Esophagus muscularis mucosa (tissue), 4 donors: ENCODE results near the gene HOXA11. TPM values are rescaled to one million over a fixed set of nuclear protein-coding genes. Genes with fewer than 3 reads are reported as not detected.

ENCODE experiments used
- DNase-seq: peaks from one replicate; pipeline ENCODE4 v3.0.0-alpha.2; 2017; ENCODE audit errors: extremely low spot score
- H3K27ac ChIP-seq, 4 donors: fragments of 200-600 bp; sonication (generic); replicated peaks in 1 of 4; 1 replicate in 3 of 4; 2 replicates in 1 of 4; pipeline ENCODE4 v1.5.1; 2016 to 2019; ENCODE audit warnings: mild to moderate bottlenecking in 1 of 4
- H3K27me3 ChIP-seq, 4 donors: fragments of 200-600 bp; sonication (generic); one replicate each; pipeline versions ENCODE4 v1.5.1 to v1.6.0; 2016 to 2019
- H3K36me3 ChIP-seq, 4 donors: fragments of 200-600 bp; sonication (generic); one replicate each; pipeline ENCODE4 v1.5.1; 2016 to 2019
- H3K4me1 ChIP-seq, 4 donors: fragments of 200-600 bp; sonication (generic); one replicate each; pipeline ENCODE4 v1.5.1; 2016 to 2019
- H3K4me3 ChIP-seq, 4 donors: fragments of 200-600 bp; sonication (generic); 1 replicate in 2 of 4; 2 replicates in 2 of 4; pipeline ENCODE4 v1.5.1; 2016 to 2019; ENCODE audit warnings: mild to moderate bottlenecking in 4 of 4, moderate library complexity in 1 of 4
- H3K9me3 ChIP-seq, 4 donors: fragments of 200-600 bp; sonication (generic); 1 replicate in 3 of 4; 2 replicates in 1 of 4; pipeline ENCODE4 v1.5.1; 2016 to 2019
- CTCF ChIP-seq, 3 experiments: fragments of 200-600 bp in 2 of 3; fragments of 450-650 bp in 1 of 3; sonication (generic) in 2 of 3; IDR thresholded peaks; one replicate each; pipeline ENCODE4 v1.5.1; 2017 to 2019; ENCODE audit warnings: antibody characterized with exemption in 3 of 3, mild to moderate bottlenecking in 2 of 3, moderate library complexity in 1 of 3
- EP300 ChIP-seq: sonication (generic); formaldehyde crosslinking; IDR thresholded peaks from one replicate; pipeline ENCODE4 v1.6.1; 2017; ENCODE audit warnings: antibody characterized with exemption
- POLR2A ChIP-seq: fragments of 450-650 bp; IDR thresholded peaks from one replicate; pipeline ENCODE4 v1.6.1; 2017; ENCODE audit warnings: antibody characterized with exemption, moderate library complexity, mild to moderate bottlenecking, low read depth
- POLR2AphosphoS5 ChIP-seq, 2 donors: sonication (generic); formaldehyde crosslinking; IDR thresholded peaks; one replicate each; pipeline ENCODE4 v1.6.1; 2017; ENCODE audit warnings: antibody characterized with exemption in 2 of 2
- WGBS: methylation state at CpG from one replicate; pipeline ENCODE4 v1.1.5; 2018; 5-methylcytosine and 5-hydroxymethylcytosine counted together
- intact Hi-C: fragments of 100-400 bp; cut with DNase I; formaldehyde crosslinking; loops from one replicate; pipeline ENCODE4 v1.15.1; 2023
- total RNA-seq, 4 donors: library from RNA; depleted of rRNA; stranded (reverse); fragments of >200 nt; gene quantifications; one replicate each; pipeline versions ENCODE4 v1.1.0 to v1.2.1, GENCODE V29; 2016

The HOXA11 gene
- total RNA-seq, 4 donors from 2014 or later: not detected

GRCh38 chr7:27221201-27221797 lies 36.3 kb upstream of the HOXA11 start:
- H3K36me3 ChIP-seq: no peaks in the 10 kb centered on the region
- H3K9me3 ChIP-seq: no peaks in the 10 kb centered on the region
- H3K27ac ChIP-seq: no peak overlapping the region
- TF ChIP-seq POLR2AphosphoS5 (IDR thresholded peaks at IDR 0.05) (no peak), EP300 (no peak)
- 92% methylated on average over 3 of the region's 3 CpGs for WGBS
- intact Hi-C loops: no loop called here
- peaks cover 4 to 14% (median 10%) of the 10 kb centered on the region in 4 donors for H3K4me1 ChIP-seq
- H3K4me3 ChIP-seq: no peak overlapping the region
- no peak for DNase-seq
- H3K27me3 ChIP-seq: peaks cover 0 to 98% (median 51%) of the 10 kb centered on the region in 4 donors

GRCh38 chr7:27220440-27220955 lies 35.5 kb upstream of the HOXA11 start:
- intact Hi-C loops: no loop called here
- H3K9me3 ChIP-seq: no peaks in the 10 kb centered on the region
- peaks cover 3 to 12% (median 8%) of the 10 kb centered on the region in 4 donors for H3K4me1 ChIP-seq
- TF ChIP-seq CTCF (IDR thresholded peaks at IDR 0.05): no peak
- no peak for TF ChIP-seq POLR2A
- TF ChIP-seq POLR2AphosphoS5 (IDR thresholded peaks at IDR 0.05): no peak
- no peak for TF ChIP-seq EP300
- peaks cover 0 to 98% (median 44%) of the 10 kb centered on the region in 4 donors for H3K27me3 ChIP-seq
- H3K4me3 ChIP-seq: peak overlapping the region in 2 of 4 donors; percentile 9 to 14
- H3K27ac ChIP-seq: no peak overlapping the region
- DNase-seq: no peak
- WGBS: 28% methylated on average over 31 of the region's 45 CpGs
- no peaks in the 10 kb centered on the region for H3K36me3 ChIP-seq

- 83% methylated on average over 4 of the region's 4 CpGs for WGBS
- Histone ChIP-seq H3K27ac (no peak overlapping the region), H3K4me3 (no peak overlapping the region), H3K4me1 (peaks cover 0 to 7% (median 3%) of the 10 kb centered on the region in 4 donors), H3K36me3 (no peaks in the 10 kb centered on the region), H3K27me3 (peaks cover 0 to 98% (median 37%) of the 10 kb centered on the region in 4 donors), H3K9me3 (no peaks in the 10 kb centered on the region)
- TF ChIP-seq POLR2A: no peak
- no peak for TF ChIP-seq POLR2AphosphoS5 (IDR thresholded peaks at IDR 0.05)
- no peak for TF ChIP-seq EP300
- TF ChIP-seq CTCF (IDR thresholded peaks at IDR 0.05): no peak
- intact Hi-C loops: no loop called here
- DNase-seq: no peak
Measured at GRCh38 chr7:27219821-27220220, 34.8 kb upstream of the HOXA11 start.

- Histone ChIP-seq H3K27me3 (peaks cover 0 to 98% (median 33%) of the 10 kb centered on the region in 4 donors), H3K9me3 (no peaks in the 10 kb centered on the region), H3K36me3 (no peaks in the 10 kb centered on the region), H3K4me1 (peaks cover 7 to 18% (median 13%) of the 10 kb centered on the region in 4 donors), H3K4me3 (no peak overlapping the region), H3K27ac (no peak overlapping the region)
- TF ChIP-seq CTCF (IDR thresholded peaks at IDR 0.05) (no peak), POLR2AphosphoS5 (IDR thresholded peaks at IDR 0.05) (no peak), EP300 (no peak), POLR2A (no peak)
- DNase-seq: no peak
- intact Hi-C loops: no loop called here
Measured at GRCh38 chr7:27217951-27218350, 32.9 kb upstream of the HOXA11 start.

- TF ChIP-seq CTCF (IDR thresholded peaks at IDR 0.05): no peak
- TF ChIP-seq POLR2AphosphoS5 (IDR thresholded peaks at IDR 0.05): no peak
- no peak for TF ChIP-seq POLR2A
- no peak for TF ChIP-seq EP300
- Histone ChIP-seq H3K36me3 (no peaks in the 10 kb centered on the region), H3K9me3 (no peaks in the 10 kb centered on the region), H3K27me3 (peaks cover 0 to 98% (median 43%) of the 10 kb centered on the region in 4 donors), H3K4me3 (no peak overlapping the region), H3K27ac (no peak overlapping the region), H3K4me1 (peaks cover 16 to 28% (median 22%) of the 10 kb centered on the region in 4 donors)
- intact Hi-C loops: no loop called here
- 92% methylated on average over 2 of the region's 2 CpGs for WGBS
- no peak for DNase-seq
Measured at GRCh38 chr7:27215356-27215755, 30.3 kb upstream of the HOXA11 start.
